OCI-LY7 (cell line): ENCODE measurements around the gene PIK3IP1. TPM values are rescaled to one million over a fixed set of nuclear protein-coding genes. Genes with fewer than 3 reads are reported as not detected.

Experiments
- BruUV-seq: library from RNA; stranded (reverse); fragments of 400-500 nt; replicated peaks from 2 replicates; lab custom pipeline; 2021; lab: Mats Ljungman, UMichigan
- CTCF ChIA-PET: fragments of 300-600 bp; sonication (Branson Sonifier 250); formaldehyde crosslinking; loops from one replicate; lab custom pipeline; 2022; ENCODE audit warnings: antibody characterized with exemption; ENCODE audit not compliant: unreplicated experiment; lab: Charles Lee
- POLR2A ChIA-PET: fragments of 300-600 bp; sonication (Branson Sonifier 250); formaldehyde crosslinking; loops from one replicate; lab custom pipeline; 2022; ENCODE audit warnings: antibody characterized with exemption; lab: Charles Lee
- DNase-seq: peaks from one replicate; pipeline ENCODE4 v3.0.0-alpha.2; 2015; ENCODE audit warnings: low spot score
- H2AFZ ChIP-seq: fragments of 200-600 bp; sonication (generic), shearing (Covaris generic); 2 replicates; pipeline ENCODE4 v1.6.1; 2014; ENCODE audit warnings: mild to moderate bottlenecking, antibody characterized with exemption, low read length, moderate library complexity
- H3K27ac ChIP-seq: fragments of 200-600 bp; sonication (generic); 2 replicates; pipeline ENCODE4 v1.5.1; 2014; ENCODE audit warnings: mixed run types, low read depth, mild to moderate bottlenecking, moderate library complexity, low read length, inconsistent platforms; ENCODE audit not compliant: poor library complexity, severe bottlenecking
- H3K36me3 ChIP-seq: fragments of 200-600 bp; sonication (generic); 2 replicates; pipeline ENCODE4 v1.6.1; 2014; ENCODE audit warnings: mild to moderate bottlenecking, antibody characterized with exemption, low read length, moderate library complexity, mixed read lengths; ENCODE audit not compliant: insufficient read depth
- H3K4me1 ChIP-seq: fragments of 200-600 bp; sonication (generic); 2 replicates; pipeline ENCODE4 v1.5.1; 2014; ENCODE audit warnings: mild to moderate bottlenecking, low read length; ENCODE audit not compliant: insufficient read depth, poor library complexity, severe bottlenecking
- H3K4me2 ChIP-seq: fragments of 200-600 bp; sonication (generic); 2 replicates; pipeline ENCODE4 v1.6.1; 2014; ENCODE audit warnings: mild to moderate bottlenecking, low read length
- H3K4me3 ChIP-seq: fragments of 200-600 bp; sonication (generic); 2 replicates; pipeline ENCODE4 v1.5.1; 2014; ENCODE audit warnings: mild to moderate bottlenecking, low read depth, low read length; ENCODE audit not compliant: poor library complexity, severe bottlenecking
- H3K79me2 ChIP-seq: fragments of 200-600 bp; sonication (generic); 2 replicates; pipeline ENCODE4 v1.6.1; 2016; ENCODE audit warnings: low read depth, mild to moderate bottlenecking, low read length, moderate library complexity, mixed read lengths; ENCODE audit not compliant: insufficient read depth
- H3K9me2 ChIP-seq: fragments of 200-600 bp; sonication (generic); 2 replicates; pipeline ENCODE4 v1.6.1; 2016; ENCODE audit warnings: mild to moderate bottlenecking, low read length, mixed read lengths; ENCODE audit not compliant: insufficient read depth
- H3K9me3 ChIP-seq: fragments of 200-600 bp; sonication (generic); 2 replicates; pipeline ENCODE4 v1.6.1; 2014; ENCODE audit warnings: mild to moderate bottlenecking, mixed run types, low read length, mixed read lengths
- H4K20me1 ChIP-seq: fragments of 200-600 bp; sonication (generic); 2 replicates; pipeline ENCODE4 v1.6.1; 2014; ENCODE audit warnings: mild to moderate bottlenecking, antibody characterized with exemption, low read length, moderate library complexity, mixed read lengths; ENCODE audit not compliant: insufficient read depth
- EZH2phosphoT487 ChIP-seq: fragments of 200-600 bp; sonication (generic); IDR thresholded peaks from 2 replicates; pipeline ENCODE4 v1.6.1; 2018; ENCODE audit warnings: low read depth, borderline replicate concordance, mild to moderate bottlenecking, mixed run types, antibody characterized with exemption, low read length, moderate library complexity, mixed read lengths
- intact Hi-C: fragments of 100-400 bp; cut with micrococcal nuclease; formaldehyde crosslinking; loops from one replicate; pipeline ENCODE4 v1.10.0; 2022; ENCODE audit not compliant: unreplicated experiment
- total RNA-seq, 2 experiments: library from RNA; depleted of rRNA in 1 of 2; stranded (reverse); fragments of >200 nt in 1 of 2; shearing (Covaris generic) in 1 of 2; gene quantifications; 2 replicates each; pipeline ENCODE4 v1.2.3, GENCODE V29; 2014 to 2022
- TF ChIP-seq, protein P1 (sequence below): fragments of 200-600 bp; sonication (generic); conservative IDR thresholded peaks from 2 replicates; pipeline ENCODE4 v1.5.1; 2014; ENCODE audit warnings: mild to moderate bottlenecking, antibody characterized with exemption, low read length, moderate library complexity, mixed read lengths

The PIK3IP1 gene
- total RNA-seq, 2 experiments from 2014 or later = 17.1 to 20.4 TPM

DNA sequence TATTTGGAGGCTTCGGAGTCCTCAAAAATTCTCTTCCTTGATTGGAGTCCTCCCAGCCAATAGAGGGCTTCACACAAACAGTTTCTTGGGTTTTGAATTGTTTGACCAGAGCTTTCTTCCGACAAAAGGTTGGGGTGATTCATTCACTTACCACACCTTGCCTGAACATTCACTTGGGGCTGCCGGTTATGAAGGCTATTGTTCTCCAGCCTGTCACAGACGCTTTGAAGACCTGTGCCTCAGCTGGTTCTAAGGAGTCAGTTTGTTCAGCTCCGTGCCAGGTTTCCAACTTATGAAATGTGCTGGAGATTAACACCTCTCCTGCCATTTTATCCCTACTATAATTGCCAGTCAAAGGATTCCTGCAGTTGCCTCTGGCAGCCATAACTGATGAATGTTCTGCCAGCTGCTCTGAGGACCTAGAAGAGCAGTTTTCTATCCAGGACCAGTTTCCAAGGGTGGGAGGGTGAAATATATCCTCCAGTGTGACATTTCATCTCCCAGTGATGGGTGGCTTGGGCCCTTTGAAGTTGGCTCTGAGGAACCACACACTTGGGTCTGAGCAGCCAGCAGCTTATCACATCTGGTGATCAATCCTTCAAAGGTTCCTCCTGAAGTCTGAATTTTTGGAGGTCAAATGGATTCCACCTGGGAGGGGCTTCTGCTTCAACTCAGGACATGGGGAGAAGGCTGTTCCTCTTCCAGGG, 48.8 kb downstream of the PIK3IP1 start:
- no TSS peak for BruUV-seq
- H3K27ac ChIP-seq = no peak overlapping the region
- H3K4me3 ChIP-seq = no peak overlapping the region
- no peaks in the 10 kb centered on the region for H3K79me2 ChIP-seq
- no peaks in the 10 kb centered on the region for H3K36me3 ChIP-seq
- H3K9me2 ChIP-seq = no peaks in the 10 kb centered on the region
- intact Hi-C loops = no loop called here
- H3K9me3 ChIP-seq = no peaks in the 10 kb centered on the region
- H3K4me2 ChIP-seq = no peak overlapping the region
- CTCF ChIA-PET = no interaction called here
- H4K20me1 ChIP-seq = no peaks in the 10 kb centered on the region
- H2AFZ ChIP-seq = no peak overlapping the region
- no peak for DNase-seq
- peaks cover 7% of the 10 kb centered on the region for H3K4me1 ChIP-seq
- no peak for TF ChIP-seq EZH2phosphoT487
- TF ChIP-seq, protein P1, sequence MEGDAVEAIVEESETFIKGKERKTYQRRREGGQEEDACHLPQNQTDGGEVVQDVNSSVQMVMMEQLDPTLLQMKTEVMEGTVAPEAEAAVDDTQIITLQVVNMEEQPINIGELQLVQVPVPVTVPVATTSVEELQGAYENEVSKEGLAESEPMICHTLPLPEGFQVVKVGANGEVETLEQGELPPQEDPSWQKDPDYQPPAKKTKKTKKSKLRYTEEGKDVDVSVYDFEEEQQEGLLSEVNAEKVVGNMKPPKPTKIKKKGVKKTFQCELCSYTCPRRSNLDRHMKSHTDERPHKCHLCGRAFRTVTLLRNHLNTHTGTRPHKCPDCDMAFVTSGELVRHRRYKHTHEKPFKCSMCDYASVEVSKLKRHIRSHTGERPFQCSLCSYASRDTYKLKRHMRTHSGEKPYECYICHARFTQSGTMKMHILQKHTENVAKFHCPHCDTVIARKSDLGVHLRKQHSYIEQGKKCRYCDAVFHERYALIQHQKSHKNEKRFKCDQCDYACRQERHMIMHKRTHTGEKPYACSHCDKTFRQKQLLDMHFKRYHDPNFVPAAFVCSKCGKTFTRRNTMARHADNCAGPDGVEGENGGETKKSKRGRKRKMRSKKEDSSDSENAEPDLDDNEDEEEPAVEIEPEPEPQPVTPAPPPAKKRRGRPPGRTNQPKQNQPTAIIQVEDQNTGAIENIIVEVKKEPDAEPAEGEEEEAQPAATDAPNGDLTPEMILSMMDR = no peak
- POLR2A ChIA-PET = no interaction called here

DNA sequence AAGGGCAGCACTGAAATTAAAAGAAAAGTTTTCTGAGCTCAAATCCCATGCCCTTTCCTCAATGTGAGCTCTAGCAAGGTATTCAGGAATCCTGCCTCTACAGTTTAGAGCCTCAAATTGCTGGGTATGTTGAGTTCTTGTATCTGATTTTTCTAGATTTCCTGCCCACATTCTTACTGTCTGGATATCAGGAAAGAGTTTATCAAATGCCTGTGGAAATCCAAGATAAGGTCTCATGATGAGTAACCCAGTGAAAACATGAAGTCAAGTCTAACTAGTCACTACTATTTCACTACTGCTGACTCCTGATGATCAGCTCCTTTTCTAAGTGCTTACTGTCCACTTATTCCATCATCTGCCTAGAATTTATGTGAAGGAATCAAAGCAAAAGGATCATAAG, 50.4 kb downstream of the PIK3IP1 start:
- H3K4me2 ChIP-seq = no peak overlapping the region
- CTCF ChIA-PET = no interaction called here

DNA sequence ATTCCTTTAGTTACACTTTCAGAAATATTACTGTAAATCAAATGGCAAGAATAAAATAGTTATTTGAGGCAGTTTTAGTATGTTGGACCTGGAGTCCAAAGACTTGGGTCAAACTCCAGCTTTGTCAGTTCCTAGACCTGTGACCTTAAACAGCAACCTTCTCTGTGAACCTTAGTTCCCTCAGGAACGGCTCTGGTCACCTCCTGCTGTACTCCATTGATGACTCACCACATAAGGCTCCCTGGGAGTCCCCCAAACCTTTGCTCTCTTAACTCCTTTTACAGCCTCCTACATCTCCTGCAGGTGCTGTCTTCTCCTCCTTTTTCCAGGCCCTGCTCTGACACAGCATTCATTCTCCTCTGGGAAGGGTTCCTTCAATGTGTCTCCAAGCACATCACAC, 51.1 kb downstream of the PIK3IP1 start:
- no peaks in the 10 kb centered on the region for H3K9me2 ChIP-seq
- no peak overlapping the region for H3K4me3 ChIP-seq
- H3K79me2 ChIP-seq = no peaks in the 10 kb centered on the region
- H3K27ac ChIP-seq = no peak overlapping the region
- BruUV-seq = no TSS peak
- H3K4me1 ChIP-seq = no peaks in the 10 kb centered on the region
- ChIA-PET POLR2A (no interaction called here), CTCF (no interaction called here)
- no peaks in the 10 kb centered on the region for H3K9me3 ChIP-seq
- H3K4me2 ChIP-seq = no peak overlapping the region
- no peak for DNase-seq
- TF ChIP-seq EZH2phosphoT487 = no peak
- TF ChIP-seq, protein P1 = no peak
- H2AFZ ChIP-seq = no peak overlapping the region
- intact Hi-C loops = no loop called here
- no peaks in the 10 kb centered on the region for H3K36me3 ChIP-seq
- H4K20me1 ChIP-seq = no peaks in the 10 kb centered on the region

More for the DNA sequence above, 50.4 kb downstream of the PIK3IP1 start:
- POLR2A ChIA-PET = interaction anchor here (0.5 kb wide), 1 partner anchor 455 kb away, joined by 7 read pairs; no protein-coding TSS in a partner anchor
- H3K79me2 ChIP-seq = no peaks in the 10 kb centered on the region
- H3K27ac ChIP-seq = no peak overlapping the region
- TF ChIP-seq, protein P1 = no peak
- TF ChIP-seq EZH2phosphoT487 = no peak
- H2AFZ ChIP-seq = no peak overlapping the region
- no peaks in the 10 kb centered on the region for H3K9me3 ChIP-seq
- no peaks in the 10 kb centered on the region for H3K9me2 ChIP-seq
- no peaks in the 10 kb centered on the region for H3K4me1 ChIP-seq
- DNase-seq = no peak
- no peak overlapping the region for H3K4me3 ChIP-seq
- BruUV-seq = no TSS peak
- intact Hi-C loops = no loop called here
- H4K20me1 ChIP-seq = no peaks in the 10 kb centered on the region
- H3K36me3 ChIP-seq = no peaks in the 10 kb centered on the region
